Caco-2 (cell line): ENCODE data around the gene CACNA1C. TPM values are rescaled to one million over a fixed set of nuclear protein-coding genes. Genes with fewer than 3 reads are reported as not detected.
A peak's percentile ranks its signal among the peaks of the same experiment; 100 is the strongest.

ENCODE experiments used
- BruUV-seq: library from RNA; stranded (reverse); fragments of 400-500 nt; replicated peaks from 2 replicates; lab custom pipeline; 2021; lab: Mats Ljungman, UMichigan
- CTCF ChIA-PET: fragments of 300-600 bp; sonication (Branson Sonifier 250); formaldehyde crosslinking; loops from one replicate; lab custom pipeline; 2022; ENCODE audit warnings: antibody characterized with exemption; lab: Charles Lee
- POLR2A ChIA-PET: fragments of 300-600 bp; sonication (Branson Sonifier 250); formaldehyde crosslinking; loops from one replicate; lab custom pipeline; 2022; ENCODE audit warnings: antibody characterized with exemption; lab: Charles Lee
- DNase-seq, 2 experiments: peaks; one replicate each; pipeline versions ENCODE4 v3.0.0 to v3.0.0-alpha.2; 2020 to 2022
- H3K27me3 ChIP-seq: replicated peaks from 2 replicates; pipeline ENCODE4 v1.6.0; 2011; ENCODE audit warnings: low read length; ENCODE audit not compliant: control insufficient read depth, insufficient read depth
- H3K36me3 ChIP-seq: 2 replicates; pipeline ENCODE4 v1.5.1; 2011; ENCODE audit warnings: low read length; ENCODE audit not compliant: control insufficient read depth, insufficient read depth
- H3K4me1 ChIP-seq: fragments of 250-450 bp; sonication (Bioruptor Pico); 2 replicates; pipeline ENCODE4 v1.5.1; 2020; ENCODE audit warnings: mild to moderate bottlenecking
- H3K4me3 ChIP-seq: 2 replicates; pipeline ENCODE4 v1.5.1; 2011; ENCODE audit warnings: low read depth, mild to moderate bottlenecking, control low read depth, low read length
- H3K9me3 ChIP-seq: fragments of 250-450 bp; sonication (Bioruptor Pico); 2 replicates; pipeline ENCODE4 v1.5.1; 2020; ENCODE audit warnings: mild to moderate bottlenecking, moderate library complexity
- H3K27ac Mint-ChIP-seq: one replicate; pipeline ENCODE4 v1.8.0; 2022; ENCODE audit warnings: mixed read lengths; ENCODE audit not compliant: unreplicated experiment
- H3K27me3 Mint-ChIP-seq: one replicate; pipeline ENCODE4 v1.8.0; 2022; ENCODE audit warnings: mixed read lengths; ENCODE audit not compliant: insufficient read depth, unreplicated experiment
- H3K36me3 Mint-ChIP-seq: one replicate; pipeline ENCODE4 v1.8.0; 2022; ENCODE audit warnings: mild to moderate bottlenecking, mixed read lengths; ENCODE audit not compliant: insufficient read depth, unreplicated experiment
- H3K4me1 Mint-ChIP-seq: one replicate; pipeline ENCODE4 v1.8.0; 2022; ENCODE audit warnings: low read depth, mixed read lengths; ENCODE audit not compliant: unreplicated experiment
- H3K4me3 Mint-ChIP-seq: one replicate; pipeline ENCODE4 v1.8.0; 2022; ENCODE audit warnings: mild to moderate bottlenecking, moderate library complexity, mixed read lengths; ENCODE audit not compliant: unreplicated experiment
- H3K9me3 Mint-ChIP-seq: one replicate; pipeline ENCODE4 v1.8.0; 2022; ENCODE audit warnings: mixed read lengths; ENCODE audit not compliant: unreplicated experiment
- CTCF ChIP-seq, 2 experiments: fragments of 200-600 bp in 1 of 2; IDR thresholded peaks; 1 replicate in 1 of 2; 2 replicates in 1 of 2; pipeline versions ENCODE4 v1.5.1 to v1.8.0; 2011 to 2022; ENCODE audit warnings: antibody characterized with exemption in 1 of 2, control low read depth in 1 of 2, inconsistent platforms in 1 of 2, low read depth in 1 of 2, low read length in 1 of 2, mild to moderate bottlenecking in 1 of 2, moderate library complexity in 1 of 2; ENCODE audit not compliant: insufficient read depth in 1 of 2, severe bottlenecking in 1 of 2, unreplicated experiment in 1 of 2
- intact Hi-C: fragments of 100-400 bp; cut with micrococcal nuclease; formaldehyde crosslinking; loops from one replicate; pipeline ENCODE4 v1.10.0; 2022; ENCODE audit not compliant: unreplicated experiment
- total RNA-seq: library from RNA; stranded (reverse); gene quantifications from 2 replicates; pipeline ENCODE4 v1.2.3, GENCODE V29; 2022

CACNA1C gene
- total RNA-seq, 1 experiment from 2014 or later = not detected

- no peak for TF ChIP-seq CTCF (IDR thresholded peaks at IDR 0.05; ENCODE audit: insufficient read depth in 1 of 2, low read depth in 1 of 2, low read length in 1 of 2, severe bottlenecking in 1 of 2, unreplicated experiment in 1 of 2)
- H3K4me3 ChIP-seq = no peak overlapping the region
- Mint-ChIP-seq H3K4me3 (no peak overlapping the region), H3K9me3 (no peaks in the 10 kb centered on the region), H3K27ac (no peak overlapping the region), H3K4me1 (no peaks in the 10 kb centered on the region), H3K36me3 (no peaks in the 10 kb centered on the region), H3K27me3 (peaks cover 26% of the 10 kb centered on the region)
- CTCF ChIA-PET = no interaction called here
- H3K36me3 ChIP-seq = no peaks in the 10 kb centered on the region
- POLR2A ChIA-PET = no interaction called here
- H3K9me3 ChIP-seq = no peaks in the 10 kb centered on the region; the same call in 1 of the 2 replicates
- peak in 1 of 2 experiments; percentile 2 for DNase-seq
- no peaks in the 10 kb centered on the region for H3K27me3 ChIP-seq
- no TSS peak for BruUV-seq
- no peaks in the 10 kb centered on the region for H3K4me1 ChIP-seq
- intact Hi-C loops = no loop called here
Measured at GRCh38 chr12:2675776-2676175, 623.0 kb downstream of the CACNA1C start.

- ChIA-PET CTCF (no interaction called here), POLR2A (no interaction called here)
- H3K36me3 Mint-ChIP-seq = peaks cover 3% of the 10 kb centered on the region
- Histone ChIP-seq H3K9me3 (no peaks in the 10 kb centered on the region), H3K36me3 (no peaks in the 10 kb centered on the region), H3K4me1 (no peaks in the 10 kb centered on the region), H3K27me3 (no peaks in the 10 kb centered on the region), H3K4me3 (no peak overlapping the region)
- peak in 1 of 2 experiments; percentile 35 for DNase-seq
- TF ChIP-seq CTCF (IDR thresholded peaks at IDR 0.05; ENCODE audit: insufficient read depth in 1 of 2, low read depth in 1 of 2, low read length in 1 of 2, severe bottlenecking in 1 of 2, unreplicated experiment in 1 of 2) = no peak
- H3K4me3 Mint-ChIP-seq = no peak overlapping the region
- no TSS peak for BruUV-seq
- intact Hi-C loops = no loop called here
- peaks cover 23% of the 10 kb centered on the region for H3K27me3 Mint-ChIP-seq
- peaks cover 1% of the 10 kb centered on the region for H3K9me3 Mint-ChIP-seq
- H3K27ac Mint-ChIP-seq = no peak overlapping the region
- H3K4me1 Mint-ChIP-seq = no peaks in the 10 kb centered on the region
Measured at GRCh38 chr12:2677142-2677880, 624.5 kb downstream of the CACNA1C start.

GRCh38 chr12:2678426-2678825 is 625.6 kb downstream of the CACNA1C start:
- Mint-ChIP-seq H3K4me3 (no peak overlapping the region), H3K27me3 (peaks cover 26% of the 10 kb centered on the region), H3K4me1 (no peaks in the 10 kb centered on the region), H3K9me3 (peaks cover 10% of the 10 kb centered on the region), H3K36me3 (peaks cover 10% of the 10 kb centered on the region), H3K27ac (no peak overlapping the region)
- no peak for TF ChIP-seq CTCF (IDR thresholded peaks at IDR 0.05; ENCODE audit: insufficient read depth in 1 of 2, low read depth in 1 of 2, low read length in 1 of 2, severe bottlenecking in 1 of 2, unreplicated experiment in 1 of 2)
- no TSS peak for BruUV-seq
- Histone ChIP-seq H3K27me3 (no peaks in the 10 kb centered on the region), H3K36me3 (no peaks in the 10 kb centered on the region), H3K9me3 (no peaks in the 10 kb centered on the region), H3K4me3 (no peak overlapping the region), H3K4me1 (no peaks in the 10 kb centered on the region)
- ChIA-PET CTCF (no interaction called here), POLR2A (no interaction called here)
- intact Hi-C loops = no loop called here
- peak in 1 of 2 experiments; percentile 29 for DNase-seq
